HEK293T (cell line): Measurements from ENCODE around the gene SRRM3.

Source experiments
- CTCF ChIA-PET: fragments of 350-600 bp; formaldehyde crosslinking; extraction: SDS; loops from one replicate; lab custom pipeline; 2021; ENCODE audit warnings: antibody characterized with exemption, inconsistent platforms; lab: Yijun Ruan, JAX
- POLR2A ChIA-PET: fragments of 350-600 bp; formaldehyde crosslinking; extraction: SDS; loops from one replicate; lab custom pipeline; 2020; ENCODE audit warnings: antibody characterized with exemption, inconsistent platforms; lab: Yijun Ruan, JAX
- DNase-seq: peaks from one replicate; pipeline ENCODE4 v3.0.0; 2012; ENCODE audit warnings: mixed read lengths; ENCODE audit errors: extremely low spot score
- ARNT ChIP-seq: fragments of 450-650 bp; IDR thresholded peaks from 2 replicates; pipeline ENCODE4 v1.6.1; 2017; ENCODE audit warnings: mild to moderate bottlenecking
- BHLHE40 ChIP-seq: fragments of 450-650 bp; IDR thresholded peaks from 2 replicates; pipeline ENCODE4 v1.6.1; 2016; ENCODE audit warnings: mild to moderate bottlenecking, moderate library complexity, borderline replicate concordance
- CTBP1 ChIP-seq: fragments of 450-650 bp; IDR thresholded peaks from 2 replicates; pipeline ENCODE4 v1.6.1; 2016; ENCODE audit warnings: borderline replicate concordance
- ELF4 ChIP-seq: fragments of 450-650 bp; IDR thresholded peaks from 2 replicates; pipeline ENCODE4 v1.6.1; 2017; ENCODE audit warnings: antibody characterized with exemption
- FOXA1 ChIP-seq: fragments of 450-650 bp; IDR thresholded peaks from 2 replicates; pipeline ENCODE4 v1.6.1; 2016; ENCODE audit warnings: mild to moderate bottlenecking
- FOXK2 ChIP-seq: fragments of 450-650 bp; IDR thresholded peaks from 2 replicates; pipeline ENCODE4 v1.6.1; 2016; ENCODE audit warnings: mild to moderate bottlenecking
- FOXM1 ChIP-seq: fragments of 450-650 bp; IDR thresholded peaks from 2 replicates; pipeline ENCODE4 v1.6.1; 2017; ENCODE audit warnings: mild to moderate bottlenecking, borderline replicate concordance
- HDGF ChIP-seq: fragments of 450-650 bp; IDR thresholded peaks from 2 replicates; pipeline ENCODE4 v1.6.1; 2017; ENCODE audit warnings: antibody characterized with exemption, borderline replicate concordance
- L3MBTL2 ChIP-seq: fragments of 450-650 bp; conservative IDR thresholded peaks from 2 replicates; pipeline ENCODE4 v1.6.1; 2016; ENCODE audit warnings: mild to moderate bottlenecking
- LEF1 ChIP-seq: fragments of 450-650 bp; IDR thresholded peaks from 2 replicates; pipeline ENCODE4 v1.6.1; 2017; ENCODE audit warnings: mild to moderate bottlenecking, borderline replicate concordance
- NFRKB ChIP-seq: fragments of 450-650 bp; IDR thresholded peaks from 2 replicates; pipeline ENCODE4 v1.6.1; 2016; ENCODE audit warnings: mild to moderate bottlenecking, moderate library complexity
- PKNOX1 ChIP-seq: fragments of 450-650 bp; IDR thresholded peaks from 2 replicates; pipeline ENCODE4 v1.6.1; 2016
- SP1 ChIP-seq: fragments of 450-650 bp; IDR thresholded peaks from 2 replicates; pipeline ENCODE4 v1.6.1; 2017
- SUZ12 ChIP-seq: fragments of 450-650 bp; IDR thresholded peaks from 2 replicates; pipeline ENCODE4 v1.6.1; 2016; ENCODE audit warnings: mild to moderate bottlenecking
- TARDBP ChIP-seq: fragments of 450-650 bp; IDR thresholded peaks from 2 replicates; pipeline ENCODE4 v1.6.1; 2016
- ZNF384 ChIP-seq: fragments of 450-650 bp; IDR thresholded peaks from 2 replicates; pipeline ENCODE4 v1.6.1; 2016

SRRM3 gene

GRCh38 chr7:76247938-76248337, 46.2 kb downstream of the SRRM3 start:
- ChIA-PET CTCF (no interaction called here), POLR2A (no interaction called here)

GRCh38 chr7:76252021-76252420, 50.3 kb downstream of the SRRM3 start:
- TF ChIP-seq TARDBP: no peak
- TF ChIP-seq ZNF384: no peak
- no peak for TF ChIP-seq SP1
- no peak for TF ChIP-seq CTBP1
- no peak for TF ChIP-seq HDGF
- TF ChIP-seq SUZ12: no peak
- CTCF ChIA-PET: interaction anchor here (0.6 kb wide), 1 partner anchor 11 kb away, joined by 3 read pairs; no protein-coding TSS in a partner anchor
- POLR2A ChIA-PET: interaction anchor here (1.1 kb wide), 1 partner anchor 8 kb away, joined by 3 read pairs; no protein-coding TSS in a partner anchor
- DNase-seq: no peak

More at GRCh38 chr7:76247938-76248337, 46.2 kb downstream of the SRRM3 start:
- DNase-seq: no peak
- TF ChIP-seq FOXM1 (no peak), CTBP1 (no peak), ARNT (no peak), LEF1 (no peak), ZNF384 (no peak), HDGF (no peak), PKNOX1 (no peak), BHLHE40 (no peak), TARDBP (no peak), NFRKB (no peak), FOXA1 (no peak), FOXK2 (no peak), ELF4 (no peak), L3MBTL2 (no peak), SP1 (no peak)

- DNase-seq: no peak
- CTCF ChIA-PET: interaction anchor here (0.9 to 1.3 kb wide), 2 partner anchors 8 to 37 kb away, joined by 3 to 5 read pairs; no protein-coding TSS in a partner anchor
- TF ChIP-seq PKNOX1 (no peak), SUZ12 (no peak), SP1 (no peak), ZNF384 (no peak), LEF1 (no peak), HDGF (no peak), ELF4 (no peak), NFRKB (no peak), BHLHE40 (no peak), CTBP1 (no peak), ARNT (no peak), FOXM1 (no peak), FOXA1 (no peak), TARDBP (no peak), FOXK2 (no peak)
- POLR2A ChIA-PET: no interaction called here
Observed at GRCh38 chr7:76254781-76255180, 53.1 kb downstream of the SRRM3 start.

GRCh38 chr7:76257973-76258372, 56.3 kb downstream of the SRRM3 start:
- no peak for TF ChIP-seq L3MBTL2
- peak; percentile 74 for TF ChIP-seq PKNOX1
- ChIA-PET POLR2A (no interaction called here), CTCF (no interaction called here)
- DNase-seq: no peak

GRCh38 chr7:76259124-76260093, 57.7 kb downstream of the SRRM3 start:
- ChIA-PET CTCF (interaction anchor here (0.6 to 1.5 kb wide), 3 partner anchors 19 to 81 kb away, joined by 3 to 5 read pairs (median 4); no protein-coding TSS in a partner anchor), POLR2A (interaction anchor here (1.0 to 1.4 kb wide), 2 partner anchors 24 to 212 kb away, joined by 4 to 5 read pairs; partner anchors contain the start of genes MDH2 and STYXL1)
- DNase-seq: no peak
- TF ChIP-seq NFRKB: no peak
- no peak for TF ChIP-seq HDGF
- no peak for TF ChIP-seq BHLHE40
- no peak for TF ChIP-seq ELF4
- no peak for TF ChIP-seq L3MBTL2
- no peak for TF ChIP-seq FOXK2
- TF ChIP-seq PKNOX1: no peak
- TF ChIP-seq ARNT: no peak
- no peak for TF ChIP-seq ZNF384
- TF ChIP-seq CTBP1: no peak
- no peak for TF ChIP-seq TARDBP
- TF ChIP-seq SUZ12: no peak
- TF ChIP-seq FOXA1: no peak
- no peak for TF ChIP-seq SP1
- TF ChIP-seq FOXM1: no peak
- TF ChIP-seq LEF1: no peak
